ENCODE data around the gene USP53.

Gene USP53

GRCh38 chr4:119207051-119207450 is 5.5 kb upstream of the USP53 start:
- DNase-seq (ENCODE audit: low spot score in 2 of 2): no peak
- Mint-ChIP-seq H3K27me3 (no peaks in the 10 kb centered on the region), H3K4me3 (no peak overlapping the region), H3K9me3 (no peaks in the 10 kb centered on the region), H3K27ac (no peak overlapping the region), H3K36me3 (no peaks in the 10 kb centered on the region), H3K4me1 (peaks cover 6% of the 10 kb centered on the region)
- no peak for ATAC-seq (ENCODE audit: low read depth)

- H3K36me3 Mint-ChIP-seq: no peaks in the 10 kb centered on the region
- H3K27ac Mint-ChIP-seq: no peak overlapping the region
- H3K27me3 Mint-ChIP-seq: no peaks in the 10 kb centered on the region
- DNase-seq (ENCODE audit: low spot score in 2 of 2): no peak
- no peak overlapping the region for H3K4me3 Mint-ChIP-seq
- no peak for ATAC-seq (ENCODE audit: low read depth)
- peaks cover 14% of the 10 kb centered on the region for H3K4me1 Mint-ChIP-seq
- H3K9me3 Mint-ChIP-seq: no peaks in the 10 kb centered on the region
Observed at GRCh38 chr4:119209077-119209476, 3.4 kb upstream of the USP53 start.

GRCh38 chr4:119209586-119209985 is 2.9 kb upstream of the USP53 start:
- DNase-seq (ENCODE audit: low spot score in 2 of 2) (no peak), ATAC-seq (ENCODE audit: low read depth) (no peak)
- Mint-ChIP-seq H3K9me3 (no peaks in the 10 kb centered on the region), H3K36me3 (no peaks in the 10 kb centered on the region), H3K27ac (no peak overlapping the region), H3K4me3 (no peak overlapping the region), H3K27me3 (no peaks in the 10 kb centered on the region), H3K4me1 (peaks cover 14% of the 10 kb centered on the region)

GRCh38 chr4:119210775-119211174 is 1.7 kb upstream of the USP53 start:
- no peaks in the 10 kb centered on the region for H3K36me3 Mint-ChIP-seq
- peak overlapping the region; percentile 90 for H3K27ac Mint-ChIP-seq
- H3K27me3 Mint-ChIP-seq: no peaks in the 10 kb centered on the region
- peaks cover 14% of the 10 kb centered on the region for H3K4me1 Mint-ChIP-seq
- ATAC-seq (ENCODE audit: low read depth) (no peak), DNase-seq (ENCODE audit: low spot score in 2 of 2) (no peak)
- H3K4me3 Mint-ChIP-seq: peak overlapping the region; percentile 97
- H3K9me3 Mint-ChIP-seq: no peaks in the 10 kb centered on the region

GRCh38 chr4:119211867-119212233 is 663 bp upstream of the USP53 start:
- peak in 1 of 2 donors; percentile 1 for DNase-seq (ENCODE audit: low spot score in 2 of 2)
- H3K27me3 Mint-ChIP-seq: no peaks in the 10 kb centered on the region

GRCh38 chr4:119212964-119213606 is 572 bp downstream of the USP53 start:
- H3K27me3 Mint-ChIP-seq: no peaks in the 10 kb centered on the region
- H3K36me3 Mint-ChIP-seq: peaks cover 11% of the 10 kb centered on the region
- peaks cover 21% of the 10 kb centered on the region for H3K4me1 Mint-ChIP-seq
- H3K9me3 Mint-ChIP-seq: no peaks in the 10 kb centered on the region
- H3K4me3 Mint-ChIP-seq: peak overlapping the region; percentile 97
- ATAC-seq (ENCODE audit: low read depth): peak; percentile 45
- peak in 1 of 2 donors; percentile 51 for DNase-seq (ENCODE audit: low spot score in 2 of 2)
- H3K27ac Mint-ChIP-seq: peak overlapping the region; percentile 90

More at GRCh38 chr4:119211867-119212233, 663 bp upstream of the USP53 start:
- H3K4me3 Mint-ChIP-seq: peak overlapping the region; percentile 97
- H3K36me3 Mint-ChIP-seq: no peaks in the 10 kb centered on the region
- ATAC-seq (ENCODE audit: low read depth): peak; percentile 8
- peak overlapping the region; percentile 90 for H3K27ac Mint-ChIP-seq
- peaks cover 14% of the 10 kb centered on the region for H3K4me1 Mint-ChIP-seq
- H3K9me3 Mint-ChIP-seq: no peaks in the 10 kb centered on the region

GRCh38 chr4:119218093-119218492 is 5.6 kb downstream of the USP53 start:
- H3K27me3 Mint-ChIP-seq: no peaks in the 10 kb centered on the region
- peaks cover 30% of the 10 kb centered on the region for H3K36me3 Mint-ChIP-seq
- no peak overlapping the region for H3K4me3 Mint-ChIP-seq
- H3K9me3 Mint-ChIP-seq: peaks cover 4% of the 10 kb centered on the region
- DNase-seq (ENCODE audit: low spot score in 2 of 2) (no peak), ATAC-seq (ENCODE audit: low read depth) (no peak)
- no peak overlapping the region for H3K27ac Mint-ChIP-seq
- H3K4me1 Mint-ChIP-seq: peaks cover 11% of the 10 kb centered on the region

GRCh38 chr4:119221412-119221811 is 8.9 kb downstream of the USP53 start:
- H3K4me3 Mint-ChIP-seq: no peak overlapping the region
- no peaks in the 10 kb centered on the region for H3K27me3 Mint-ChIP-seq
- DNase-seq (ENCODE audit: low spot score in 2 of 2) (no peak), ATAC-seq (ENCODE audit: low read depth) (no peak)
- peaks cover 4% of the 10 kb centered on the region for H3K9me3 Mint-ChIP-seq
- H3K27ac Mint-ChIP-seq: no peak overlapping the region
- peaks cover 35% of the 10 kb centered on the region for H3K36me3 Mint-ChIP-seq
- H3K4me1 Mint-ChIP-seq: peaks cover 6% of the 10 kb centered on the region

- no peak for ATAC-seq (ENCODE audit: low read depth)
- DNase-seq (ENCODE audit: low spot score in 2 of 2): no peak
- H3K9me3 Mint-ChIP-seq: no peaks in the 10 kb centered on the region
- no peak overlapping the region for H3K4me3 Mint-ChIP-seq
- no peak overlapping the region for H3K27ac Mint-ChIP-seq
- H3K4me1 Mint-ChIP-seq: peaks cover 9% of the 10 kb centered on the region
- no peaks in the 10 kb centered on the region for H3K27me3 Mint-ChIP-seq
- H3K36me3 Mint-ChIP-seq: peaks cover 20% of the 10 kb centered on the region
Observed at GRCh38 chr4:119227690-119228089, 15.2 kb downstream of the USP53 start.

- Mint-ChIP-seq H3K4me3 (no peak overlapping the region), H3K27me3 (no peaks in the 10 kb centered on the region), H3K27ac (no peak overlapping the region), H3K9me3 (no peaks in the 10 kb centered on the region), H3K36me3 (peaks cover 17% of the 10 kb centered on the region), H3K4me1 (peaks cover 13% of the 10 kb centered on the region)
- ATAC-seq (ENCODE audit: low read depth): no peak
- no peak for DNase-seq (ENCODE audit: low spot score in 2 of 2)
Observed at GRCh38 chr4:119228406-119228805, 15.9 kb downstream of the USP53 start.

- Mint-ChIP-seq H3K4me1 (peaks cover 17% of the 10 kb centered on the region), H3K27me3 (no peaks in the 10 kb centered on the region), H3K36me3 (peaks cover 13% of the 10 kb centered on the region), H3K9me3 (no peaks in the 10 kb centered on the region), H3K27ac (no peak overlapping the region), H3K4me3 (no peak overlapping the region)
- DNase-seq (ENCODE audit: low spot score in 2 of 2) (no peak), ATAC-seq (ENCODE audit: low read depth) (no peak)
Observed at GRCh38 chr4:119229908-119230687, 17.6 kb downstream of the USP53 start.

- H3K36me3 Mint-ChIP-seq: peaks cover 22% of the 10 kb centered on the region
- H3K4me1 Mint-ChIP-seq: peaks cover 17% of the 10 kb centered on the region
- H3K27me3 Mint-ChIP-seq: no peaks in the 10 kb centered on the region
- no peaks in the 10 kb centered on the region for H3K9me3 Mint-ChIP-seq
- ATAC-seq (ENCODE audit: low read depth) (no peak), DNase-seq (ENCODE audit: low spot score in 2 of 2) (no peak)
- H3K27ac Mint-ChIP-seq: no peak overlapping the region
- H3K4me3 Mint-ChIP-seq: no peak overlapping the region
Observed at GRCh38 chr4:119231491-119231890, 19.0 kb downstream of the USP53 start.

GRCh38 chr4:119232286-119232685 is 19.8 kb downstream of the USP53 start:
- Mint-ChIP-seq H3K4me1 (peaks cover 17% of the 10 kb centered on the region), H3K9me3 (no peaks in the 10 kb centered on the region), H3K27ac (no peak overlapping the region), H3K4me3 (no peak overlapping the region), H3K27me3 (no peaks in the 10 kb centered on the region), H3K36me3 (peaks cover 25% of the 10 kb centered on the region)
- DNase-seq (ENCODE audit: low spot score in 2 of 2): no peak
- no peak for ATAC-seq (ENCODE audit: low read depth)

GRCh38 chr4:119233191-119233590 is 20.7 kb downstream of the USP53 start:
- Mint-ChIP-seq H3K27me3 (no peaks in the 10 kb centered on the region), H3K9me3 (no peaks in the 10 kb centered on the region), H3K36me3 (peaks cover 25% of the 10 kb centered on the region), H3K4me3 (no peak overlapping the region), H3K4me1 (peaks cover 19% of the 10 kb centered on the region), H3K27ac (no peak overlapping the region)
- ATAC-seq (ENCODE audit: low read depth) (no peak), DNase-seq (ENCODE audit: low spot score in 2 of 2) (no peak)

GRCh38 chr4:119233750-119234149 is 21.2 kb downstream of the USP53 start:
- Mint-ChIP-seq H3K9me3 (no peaks in the 10 kb centered on the region), H3K36me3 (peaks cover 25% of the 10 kb centered on the region), H3K27ac (no peak overlapping the region), H3K4me3 (no peak overlapping the region), H3K27me3 (no peaks in the 10 kb centered on the region), H3K4me1 (peaks cover 19% of the 10 kb centered on the region)
- no peak for ATAC-seq (ENCODE audit: low read depth)
- no peak for DNase-seq (ENCODE audit: low spot score in 2 of 2)
